Mesothelial cell of epicardium (in vitro differentiated cells): Measurements from ENCODE around the gene WDR73. TPM values are rescaled to one million over a fixed set of nuclear protein-coding genes. Genes with fewer than 3 reads are reported as not detected.

ENCODE experiments used
- DNase-seq, 2 experiments: peaks; one replicate each; pipeline ENCODE4 v3.0.0; 2021; ENCODE audit warnings: low spot score in 2 of 2; ENCODE audit not compliant: unreplicated experiment in 2 of 2
- H3K27ac Mint-ChIP-seq: 2 replicates; pipeline ENCODE4 v1.8.0; 2021; ENCODE audit warnings: mixed read lengths
- H3K27me3 Mint-ChIP-seq: 2 replicates; pipeline ENCODE4 v1.8.0; 2021; ENCODE audit warnings: low read depth, mixed read lengths
- H3K36me3 Mint-ChIP-seq: 2 replicates; pipeline ENCODE4 v1.8.0; 2021; ENCODE audit warnings: mixed read lengths
- H3K4me1 Mint-ChIP-seq: 2 replicates; pipeline ENCODE4 v1.8.0; 2021; ENCODE audit warnings: mixed read lengths
- H3K4me3 Mint-ChIP-seq: 2 replicates; pipeline ENCODE4 v1.8.0; 2021; ENCODE audit warnings: mild to moderate bottlenecking, moderate library complexity, mixed read lengths
- H3K9me3 Mint-ChIP-seq: 2 replicates; pipeline ENCODE4 v1.8.0; 2021; ENCODE audit warnings: mixed read lengths
- total RNA-seq: library from RNA; stranded (reverse); gene quantifications from 3 replicates; pipeline ENCODE4 v1.2.1, GENCODE V29; 2021
- TF ChIP-seq, protein P1 (sequence below): fragments of 200-600 bp; sonication (generic); IDR thresholded peaks from one replicate; pipeline ENCODE4 v1.5.0; 2021; ENCODE audit warnings: antibody characterized with exemption; ENCODE audit not compliant: unreplicated experiment

The WDR73 gene
- total RNA-seq, 1 donor from 2014 or later = 47.5 TPM

DNA sequence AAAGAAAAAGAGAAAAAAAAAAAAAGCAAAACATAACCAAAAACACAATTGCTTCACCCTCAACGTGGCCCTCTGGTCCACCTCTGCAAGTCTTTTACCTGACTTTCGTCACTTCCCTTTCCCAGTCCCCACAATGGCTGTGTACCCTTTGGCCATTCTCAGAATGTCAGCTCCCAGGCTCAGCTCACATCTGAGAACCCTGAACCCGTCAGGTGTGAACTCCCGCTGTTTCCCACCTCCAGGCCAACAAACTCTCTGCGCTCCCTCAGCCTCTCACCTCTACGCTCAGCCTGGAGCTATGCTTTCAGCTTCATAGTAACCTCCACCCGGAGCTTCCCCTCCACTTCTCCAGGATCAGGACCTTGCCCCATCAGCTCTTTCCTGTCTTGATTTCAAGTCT is 29.7 kb downstream of the WDR73 start:
- Mint-ChIP-seq H3K27me3 (no peaks in the 10 kb centered on the region), H3K9me3 (peaks cover 30% of the 10 kb centered on the region), H3K4me3 (no peak overlapping the region), H3K36me3 (peaks cover 58% of the 10 kb centered on the region), H3K4me1 (no peaks in the 10 kb centered on the region), H3K27ac (no peak overlapping the region)
- TF ChIP-seq, protein P1, sequence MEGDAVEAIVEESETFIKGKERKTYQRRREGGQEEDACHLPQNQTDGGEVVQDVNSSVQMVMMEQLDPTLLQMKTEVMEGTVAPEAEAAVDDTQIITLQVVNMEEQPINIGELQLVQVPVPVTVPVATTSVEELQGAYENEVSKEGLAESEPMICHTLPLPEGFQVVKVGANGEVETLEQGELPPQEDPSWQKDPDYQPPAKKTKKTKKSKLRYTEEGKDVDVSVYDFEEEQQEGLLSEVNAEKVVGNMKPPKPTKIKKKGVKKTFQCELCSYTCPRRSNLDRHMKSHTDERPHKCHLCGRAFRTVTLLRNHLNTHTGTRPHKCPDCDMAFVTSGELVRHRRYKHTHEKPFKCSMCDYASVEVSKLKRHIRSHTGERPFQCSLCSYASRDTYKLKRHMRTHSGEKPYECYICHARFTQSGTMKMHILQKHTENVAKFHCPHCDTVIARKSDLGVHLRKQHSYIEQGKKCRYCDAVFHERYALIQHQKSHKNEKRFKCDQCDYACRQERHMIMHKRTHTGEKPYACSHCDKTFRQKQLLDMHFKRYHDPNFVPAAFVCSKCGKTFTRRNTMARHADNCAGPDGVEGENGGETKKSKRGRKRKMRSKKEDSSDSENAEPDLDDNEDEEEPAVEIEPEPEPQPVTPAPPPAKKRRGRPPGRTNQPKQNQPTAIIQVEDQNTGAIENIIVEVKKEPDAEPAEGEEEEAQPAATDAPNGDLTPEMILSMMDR = no peak
- DNase-seq = no peak

DNA sequence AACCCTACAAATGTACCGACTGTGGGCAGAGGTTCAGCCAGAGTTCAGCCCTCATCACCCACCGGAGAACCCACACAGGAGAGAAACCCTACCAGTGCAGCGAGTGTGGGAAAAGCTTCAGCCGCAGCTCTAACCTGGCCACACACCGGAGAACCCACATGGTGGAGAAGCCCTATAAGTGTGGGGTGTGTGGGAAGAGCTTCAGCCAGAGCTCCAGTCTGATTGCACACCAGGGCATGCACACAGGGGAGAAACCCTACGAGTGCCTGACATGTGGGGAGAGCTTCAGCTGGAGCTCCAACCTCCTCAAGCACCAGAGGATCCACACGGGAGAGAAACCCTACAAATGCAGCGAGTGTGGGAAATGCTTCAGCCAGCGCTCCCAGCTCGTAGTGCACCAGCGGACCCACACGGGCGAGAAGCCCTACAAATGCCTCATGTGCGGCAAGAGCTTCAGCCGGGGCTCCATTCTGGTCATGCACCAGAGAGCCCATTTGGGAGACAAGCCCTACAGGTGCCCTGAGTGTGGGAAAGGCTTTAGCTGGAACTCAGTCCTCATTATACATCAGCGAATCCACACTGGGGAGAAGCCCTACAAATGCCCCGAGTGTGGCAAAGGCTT is 32.6 kb downstream of the WDR73 start:
- TF ChIP-seq, protein P1 = no peak
- no peak for DNase-seq
- H3K4me1 Mint-ChIP-seq = no peaks in the 10 kb centered on the region
- H3K9me3 Mint-ChIP-seq = peaks cover 32% of the 10 kb centered on the region
- H3K27ac Mint-ChIP-seq = no peak overlapping the region
- peaks cover 73% of the 10 kb centered on the region for H3K36me3 Mint-ChIP-seq
- H3K4me3 Mint-ChIP-seq = no peak overlapping the region
- no peaks in the 10 kb centered on the region for H3K27me3 Mint-ChIP-seq

DNA sequence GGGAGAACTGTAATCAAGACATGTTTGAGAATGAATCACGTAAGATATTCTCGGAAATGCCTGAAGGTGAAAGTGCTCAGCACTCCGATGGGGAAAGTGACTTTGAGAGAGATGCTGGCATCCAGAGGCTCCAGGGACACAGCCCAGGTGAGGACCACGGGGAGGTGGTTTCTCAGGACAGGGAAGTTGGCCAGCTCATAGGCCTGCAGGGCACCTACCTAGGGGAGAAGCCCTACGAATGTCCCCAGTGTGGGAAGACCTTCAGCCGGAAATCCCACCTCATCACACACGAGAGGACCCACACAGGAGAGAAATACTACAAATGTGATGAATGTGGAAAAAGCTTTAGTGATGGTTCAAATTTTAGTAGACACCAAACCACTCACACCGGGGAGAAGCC is 33.5 kb downstream of the WDR73 start:
- TF ChIP-seq, protein P1 = no peak
- Mint-ChIP-seq H3K4me1 (no peaks in the 10 kb centered on the region), H3K36me3 (peaks cover 72% of the 10 kb centered on the region), H3K27ac (no peak overlapping the region), H3K27me3 (no peaks in the 10 kb centered on the region), H3K4me3 (no peak overlapping the region), H3K9me3 (peaks cover 32% of the 10 kb centered on the region)
- no peak for DNase-seq

DNA sequence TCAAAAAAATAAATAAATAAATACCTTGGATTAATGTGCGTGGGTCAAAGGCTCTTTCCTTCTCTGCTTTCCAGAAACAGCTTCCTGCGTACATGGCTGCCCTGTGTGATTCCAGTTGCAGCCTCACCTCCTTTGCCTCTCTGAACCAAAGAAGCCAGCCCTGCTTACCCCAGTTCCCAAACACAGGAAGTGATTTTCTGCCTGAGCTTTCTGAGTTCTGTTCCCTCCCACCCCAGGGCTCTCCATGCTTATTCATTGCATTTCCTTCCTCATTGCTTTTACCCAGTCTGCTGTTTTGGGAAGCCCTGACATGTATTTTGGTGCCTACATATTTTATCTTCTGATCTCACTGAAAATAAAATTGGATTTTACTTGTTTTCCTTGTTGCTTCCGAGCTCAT is 37.8 kb downstream of the WDR73 start:
- H3K27ac Mint-ChIP-seq = no peak overlapping the region
- no peak for DNase-seq
- TF ChIP-seq, protein P1 = no peak
- H3K36me3 Mint-ChIP-seq = peaks cover 57% of the 10 kb centered on the region
- H3K9me3 Mint-ChIP-seq = peaks cover 20% of the 10 kb centered on the region
- no peaks in the 10 kb centered on the region for H3K4me1 Mint-ChIP-seq
- no peaks in the 10 kb centered on the region for H3K27me3 Mint-ChIP-seq
- H3K4me3 Mint-ChIP-seq = no peak overlapping the region

DNA sequence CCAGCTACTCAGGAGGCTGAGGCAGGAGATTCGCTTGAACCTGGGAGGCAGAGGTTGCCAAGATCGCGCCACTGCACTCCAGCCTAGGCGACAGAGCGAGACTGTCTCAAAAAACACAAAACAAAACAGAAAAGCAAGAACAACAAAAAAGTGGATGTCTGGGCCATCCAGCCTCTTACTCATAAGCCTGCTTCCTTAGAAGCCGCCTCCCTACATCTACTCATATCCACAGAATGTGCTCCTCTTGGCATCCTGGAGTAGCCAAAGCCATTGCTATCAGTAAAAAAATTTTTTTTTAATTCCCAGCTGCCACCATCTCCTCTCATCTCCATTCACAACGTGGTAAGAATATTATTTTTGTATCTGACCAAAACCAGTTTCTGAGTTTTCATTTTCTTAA is 42.5 kb downstream of the WDR73 start:
- H3K9me3 Mint-ChIP-seq = no peaks in the 10 kb centered on the region
- H3K4me3 Mint-ChIP-seq = no peak overlapping the region
- TF ChIP-seq, protein P1 = no peak
- DNase-seq = no peak
- H3K27ac Mint-ChIP-seq = no peak overlapping the region
- peaks cover 45% of the 10 kb centered on the region for H3K36me3 Mint-ChIP-seq
- H3K27me3 Mint-ChIP-seq = no peaks in the 10 kb centered on the region
- no peaks in the 10 kb centered on the region for H3K4me1 Mint-ChIP-seq
